ENCODE measurements around the gene IMMP2L.
"Not testable (repeated sequence)": the region's sequence is repeated elsewhere in the genome, so short reads cannot be mapped to it uniquely, and the experiment has no call there.

Gene IMMP2L

GRCh38 chr7:111594602-111595001 is 32.3 kb upstream of the IMMP2L start:
- no peak overlapping the region for H3K4me3 Mint-ChIP-seq
- H3K27ac Mint-ChIP-seq: no peak overlapping the region
- H3K36me3 Mint-ChIP-seq (ENCODE audit: low read depth): no peaks in the 10 kb centered on the region
- H3K4me1 Mint-ChIP-seq: no peaks in the 10 kb centered on the region
- no peak for TF ChIP-seq CTCF (IDR thresholded peaks at IDR 0.05)
- H3K27me3 Mint-ChIP-seq (ENCODE audit: low read depth, poor library complexity): no peaks in the 10 kb centered on the region
- peaks cover 15% of the 10 kb centered on the region for H3K9me3 Mint-ChIP-seq
- DNase-seq: no peak

- Mint-ChIP-seq H3K4me1 (no peaks in the 10 kb centered on the region), H3K36me3 (ENCODE audit: low read depth) (no peaks in the 10 kb centered on the region), H3K4me3 (no peak overlapping the region), H3K27me3 (ENCODE audit: low read depth, poor library complexity) (no peaks in the 10 kb centered on the region), H3K9me3 (peaks cover 15% of the 10 kb centered on the region), H3K27ac (no peak overlapping the region)
- no peak for DNase-seq
- no peak for TF ChIP-seq CTCF (IDR thresholded peaks at IDR 0.05)
These were observed 31.1 kb upstream of the IMMP2L start for GRCh38 chr7:111593343-111593742.

- TF ChIP-seq CTCF (IDR thresholded peaks at IDR 0.05): no peak
- Mint-ChIP-seq H3K4me3 (no peak overlapping the region), H3K4me1 (no peaks in the 10 kb centered on the region), H3K36me3 (ENCODE audit: low read depth) (no peaks in the 10 kb centered on the region), H3K27me3 (ENCODE audit: low read depth, poor library complexity) (peaks cover 11% of the 10 kb centered on the region), H3K27ac (no peak overlapping the region), H3K9me3 (no peaks in the 10 kb centered on the region)
- no peak for DNase-seq
These were observed 25.8 kb upstream of the IMMP2L start for GRCh38 chr7:111588065-111588433.

- no peak for DNase-seq
- H3K36me3 Mint-ChIP-seq (ENCODE audit: low read depth): no peaks in the 10 kb centered on the region
- no peaks in the 10 kb centered on the region for H3K4me1 Mint-ChIP-seq
- no peak overlapping the region for H3K4me3 Mint-ChIP-seq
- TF ChIP-seq CTCF (IDR thresholded peaks at IDR 0.05): no peak
- H3K9me3 Mint-ChIP-seq: peaks cover 2% of the 10 kb centered on the region
- no peak overlapping the region for H3K27ac Mint-ChIP-seq
- H3K27me3 Mint-ChIP-seq (ENCODE audit: low read depth, poor library complexity): peaks cover 11% of the 10 kb centered on the region
These were observed 25.2 kb upstream of the IMMP2L start for GRCh38 chr7:111587410-111588064.

- no peak overlapping the region for H3K27ac Mint-ChIP-seq
- peaks cover 11% of the 10 kb centered on the region for H3K27me3 Mint-ChIP-seq (ENCODE audit: low read depth, poor library complexity)
- H3K4me3 Mint-ChIP-seq: no peak overlapping the region
- no peak for DNase-seq
- H3K36me3 Mint-ChIP-seq (ENCODE audit: low read depth): no peaks in the 10 kb centered on the region
- no peaks in the 10 kb centered on the region for H3K4me1 Mint-ChIP-seq
- peaks cover 5% of the 10 kb centered on the region for H3K9me3 Mint-ChIP-seq
- no peak for TF ChIP-seq CTCF (IDR thresholded peaks at IDR 0.05)
These were observed 24.6 kb upstream of the IMMP2L start for GRCh38 chr7:111586711-111587409.

- not testable (repeated sequence) for H3K4me1 Mint-ChIP-seq; H3K4me3 Mint-ChIP-seq; H3K36me3 Mint-ChIP-seq (ENCODE audit: low read depth); DNase-seq; H3K27ac Mint-ChIP-seq
- H3K9me3 Mint-ChIP-seq: peaks cover 35% of the 10 kb centered on the region
- peaks cover 11% of the 10 kb centered on the region for H3K27me3 Mint-ChIP-seq (ENCODE audit: low read depth, poor library complexity)
These were observed 19.6 kb upstream of the IMMP2L start for GRCh38 chr7:111581784-111582488.

- not testable (repeated sequence) for H3K27ac Mint-ChIP-seq; H3K4me1 Mint-ChIP-seq; DNase-seq; H3K4me3 Mint-ChIP-seq; H3K27me3 Mint-ChIP-seq (ENCODE audit: low read depth, poor library complexity); H3K36me3 Mint-ChIP-seq (ENCODE audit: low read depth)
- peaks cover 42% of the 10 kb centered on the region for H3K9me3 Mint-ChIP-seq
These were observed 18.9 kb upstream of the IMMP2L start for GRCh38 chr7:111581207-111581606.

Measured in nephron progenitor cell (in vitro differentiated cells).